ENCODE results near the gene CCDC8. TPM values are rescaled to one million over a fixed set of nuclear protein-coding genes. Genes with fewer than 3 reads are reported as not detected.

Gene CCDC8
- total RNA-seq, 1 experiment from 2014 or later, result not detected

DNA sequence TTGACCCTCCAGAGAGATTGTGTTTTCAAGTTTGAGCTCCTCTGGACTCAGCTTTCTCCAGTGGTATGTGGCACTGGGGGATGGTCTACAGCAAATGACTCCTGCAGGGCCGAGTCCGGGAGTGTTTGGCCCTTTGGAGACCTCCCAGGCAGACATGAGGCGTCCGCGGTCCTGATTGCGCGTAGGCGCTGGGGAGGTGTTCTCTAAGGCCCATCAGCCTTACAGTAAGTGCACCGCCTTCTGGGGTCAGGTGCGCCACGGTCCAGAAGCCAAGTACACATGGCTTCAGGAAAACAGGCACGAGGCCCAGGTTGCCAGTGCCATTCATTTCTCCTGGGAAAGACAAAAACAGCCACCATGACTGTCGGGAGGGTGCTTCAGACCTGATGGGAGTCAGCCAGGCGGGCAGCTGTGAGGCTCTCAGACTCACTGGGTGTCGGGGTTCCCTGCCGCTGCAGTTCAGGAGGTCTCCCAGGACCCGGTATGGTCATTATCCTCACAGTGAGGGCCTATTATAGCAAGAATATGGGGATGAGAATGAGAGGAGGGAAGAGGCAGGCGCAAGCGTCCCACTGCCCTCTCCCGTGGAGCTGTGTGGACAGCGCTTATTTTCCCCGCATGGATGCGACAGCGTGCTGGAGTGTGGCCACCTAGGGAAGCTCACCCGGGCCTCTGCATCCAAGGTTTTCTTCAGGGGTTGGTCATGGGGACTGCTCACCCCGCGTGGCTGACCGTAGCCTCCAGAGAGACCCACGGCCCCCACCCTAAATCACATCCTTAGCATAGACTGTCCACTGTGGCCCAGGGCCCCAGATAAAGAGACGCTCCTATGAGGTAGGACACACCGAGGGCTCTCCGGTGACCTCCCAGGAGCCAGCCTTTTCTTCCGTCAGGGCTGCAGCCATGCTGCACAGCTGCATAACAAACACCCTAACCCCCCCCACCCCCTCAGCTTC lies 21.8 kb downstream of the CCDC8 start:
- no peak overlapping the region for H3K27ac Mint-ChIP-seq (ENCODE audit: low read depth, unreplicated experiment)
- CTCF ChIA-PET, result interaction anchor here (1.0 to 1.6 kb wide), 3 partner anchors 20 to 111 kb away, joined by 3 to 8 read pairs (median 7); partner anchors contain the start of gene PPP5C
- POLR2A ChIA-PET, result interaction anchor here (0.8 to 1.0 kb wide), 2 partner anchors 13 to 111 kb away, joined by 3 to 4 read pairs; no protein-coding TSS in a partner anchor
- H3K4me1 Mint-ChIP-seq (ENCODE audit: insufficient read depth, unreplicated experiment), result no peaks in the 10 kb centered on the region
- H3K36me3 Mint-ChIP-seq (ENCODE audit: insufficient read depth, unreplicated experiment), result peaks cover 68% of the 10 kb centered on the region
- TF ChIP-seq, protein P1, sequence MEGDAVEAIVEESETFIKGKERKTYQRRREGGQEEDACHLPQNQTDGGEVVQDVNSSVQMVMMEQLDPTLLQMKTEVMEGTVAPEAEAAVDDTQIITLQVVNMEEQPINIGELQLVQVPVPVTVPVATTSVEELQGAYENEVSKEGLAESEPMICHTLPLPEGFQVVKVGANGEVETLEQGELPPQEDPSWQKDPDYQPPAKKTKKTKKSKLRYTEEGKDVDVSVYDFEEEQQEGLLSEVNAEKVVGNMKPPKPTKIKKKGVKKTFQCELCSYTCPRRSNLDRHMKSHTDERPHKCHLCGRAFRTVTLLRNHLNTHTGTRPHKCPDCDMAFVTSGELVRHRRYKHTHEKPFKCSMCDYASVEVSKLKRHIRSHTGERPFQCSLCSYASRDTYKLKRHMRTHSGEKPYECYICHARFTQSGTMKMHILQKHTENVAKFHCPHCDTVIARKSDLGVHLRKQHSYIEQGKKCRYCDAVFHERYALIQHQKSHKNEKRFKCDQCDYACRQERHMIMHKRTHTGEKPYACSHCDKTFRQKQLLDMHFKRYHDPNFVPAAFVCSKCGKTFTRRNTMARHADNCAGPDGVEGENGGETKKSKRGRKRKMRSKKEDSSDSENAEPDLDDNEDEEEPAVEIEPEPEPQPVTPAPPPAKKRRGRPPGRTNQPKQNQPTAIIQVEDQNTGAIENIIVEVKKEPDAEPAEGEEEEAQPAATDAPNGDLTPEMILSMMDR (IDR thresholded peaks at IDR 0.05; ENCODE audit: unreplicated experiment), result no peak
- no peak for DNase-seq (ENCODE audit: unreplicated experiment)
- peaks cover 9% of the 10 kb centered on the region for H3K9me3 Mint-ChIP-seq (ENCODE audit: unreplicated experiment)
- no TSS peak for BruUV-seq (replicated peaks)
- no peak overlapping the region for H3K4me3 Mint-ChIP-seq (ENCODE audit: unreplicated experiment)
- H3K27me3 Mint-ChIP-seq (ENCODE audit: insufficient read depth, unreplicated experiment), result no peaks in the 10 kb centered on the region
- intact Hi-C loops (cut with micrococcal nuclease), result no loop called here

DNA sequence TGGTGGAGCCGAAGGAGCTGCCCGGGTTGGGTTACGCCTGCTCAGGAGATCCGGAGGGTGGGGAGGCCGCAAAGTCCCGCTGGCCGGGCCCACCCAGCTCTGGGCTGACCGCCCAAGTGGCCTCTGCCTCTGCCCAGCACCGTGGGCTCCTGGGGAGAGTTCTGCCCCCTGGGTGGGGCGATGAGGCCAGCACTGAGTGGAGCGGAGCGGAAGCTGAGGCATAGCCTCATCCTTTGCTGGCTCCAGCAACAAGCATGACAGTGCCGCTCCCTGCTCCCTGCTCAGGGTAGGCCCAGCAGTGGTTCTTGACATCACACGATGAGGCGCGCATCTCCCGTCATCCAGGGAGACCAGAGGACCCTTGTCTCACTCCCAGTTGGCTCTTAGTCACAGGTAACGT lies 22.5 kb downstream of the CCDC8 start:
- no TSS peak for BruUV-seq (replicated peaks)
- no peak overlapping the region for H3K4me3 Mint-ChIP-seq (ENCODE audit: unreplicated experiment)
- H3K4me1 Mint-ChIP-seq (ENCODE audit: insufficient read depth, unreplicated experiment), result no peaks in the 10 kb centered on the region
- H3K9me3 Mint-ChIP-seq (ENCODE audit: unreplicated experiment), result peaks cover 9% of the 10 kb centered on the region
- ChIA-PET CTCF (interaction anchor here (1.4 to 1.6 kb wide), 2 partner anchors 20 to 110 kb away, joined by 7 to 8 read pairs; no protein-coding TSS in a partner anchor), POLR2A (no interaction called here)
- H3K36me3 Mint-ChIP-seq (ENCODE audit: insufficient read depth, unreplicated experiment), result peaks cover 75% of the 10 kb centered on the region
- TF ChIP-seq, protein P1 (IDR thresholded peaks at IDR 0.05; ENCODE audit: unreplicated experiment), result no peak
- no peak overlapping the region for H3K27ac Mint-ChIP-seq (ENCODE audit: low read depth, unreplicated experiment)
- no peaks in the 10 kb centered on the region for H3K27me3 Mint-ChIP-seq (ENCODE audit: insufficient read depth, unreplicated experiment)
- intact Hi-C loops (cut with micrococcal nuclease), result no loop called here
- DNase-seq (ENCODE audit: unreplicated experiment), result no peak

DNA sequence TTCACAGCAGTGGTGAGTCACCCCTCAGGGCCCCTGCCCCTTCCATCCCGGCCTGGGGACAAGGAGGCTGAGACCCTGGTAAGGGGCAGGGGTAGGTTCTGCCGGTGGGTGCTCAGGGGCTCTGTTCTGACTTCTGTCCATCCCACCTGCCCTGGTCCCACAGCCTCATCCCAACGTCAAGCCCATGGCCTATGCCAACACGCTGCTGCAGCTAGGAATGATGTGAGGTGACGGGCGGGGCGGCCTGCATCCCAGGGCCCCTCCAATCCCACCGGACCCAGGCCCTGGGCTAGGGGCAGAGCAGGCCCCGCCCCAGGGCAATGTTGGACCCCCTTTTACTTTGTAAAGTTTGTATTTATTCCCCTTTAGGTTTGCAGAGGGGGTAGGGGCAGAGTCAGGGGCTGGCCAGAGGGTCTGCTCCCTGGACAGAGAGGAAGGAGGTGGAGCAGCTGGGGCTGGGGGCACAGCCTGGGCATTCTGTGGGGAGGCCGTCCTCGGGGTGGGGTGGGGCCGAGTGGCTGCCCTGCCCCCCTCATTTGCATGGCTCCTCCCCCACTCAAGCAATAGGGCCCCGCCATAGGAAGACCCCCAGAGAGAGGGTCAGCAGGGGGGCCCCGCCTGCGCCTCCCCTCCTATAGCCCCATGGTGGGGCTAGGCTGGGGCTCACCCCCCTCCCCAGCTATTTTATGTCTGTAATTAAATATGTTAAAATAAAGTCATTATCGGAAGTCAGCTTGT lies 23.1 kb downstream of the CCDC8 start:
- Mint-ChIP-seq H3K4me3 (ENCODE audit: unreplicated experiment) (no peak overlapping the region), H3K4me1 (ENCODE audit: insufficient read depth, unreplicated experiment) (no peaks in the 10 kb centered on the region), H3K9me3 (ENCODE audit: unreplicated experiment) (peaks cover 9% of the 10 kb centered on the region), H3K27ac (ENCODE audit: low read depth, unreplicated experiment) (no peak overlapping the region), H3K36me3 (ENCODE audit: insufficient read depth, unreplicated experiment) (peaks cover 79% of the 10 kb centered on the region), H3K27me3 (ENCODE audit: insufficient read depth, unreplicated experiment) (no peaks in the 10 kb centered on the region)
- no TSS peak for BruUV-seq (replicated peaks)
- TF ChIP-seq, protein P1 (IDR thresholded peaks at IDR 0.05; ENCODE audit: unreplicated experiment), result no peak
- no peak for DNase-seq (ENCODE audit: unreplicated experiment)
- ChIA-PET POLR2A (no interaction called here), CTCF (interaction anchor here (1.4 to 1.6 kb wide), 2 partner anchors 19 to 98 kb away, joined by 3 to 8 read pairs; no protein-coding TSS in a partner anchor)
- intact Hi-C loops (cut with micrococcal nuclease), result no loop called here
